Adipocyte (in vitro differentiated cells): ENCODE data around the gene EML6.

Source experiments
- DNase-seq: peaks from one replicate; pipeline ENCODE4 v3.0.0-alpha.2; 2015; ENCODE audit warnings: low read depth
- H3K27me3 ChIP-seq: replicated peaks from 2 replicates; pipeline ENCODE4 v1.7.0; 2013; ENCODE audit warnings: mild to moderate bottlenecking, low read length, moderate library complexity; ENCODE audit not compliant: control insufficient read depth, insufficient read depth
- H3K36me3 ChIP-seq: 2 replicates; pipeline ENCODE4 v1.7.0; 2013; ENCODE audit warnings: low read length, mild to moderate bottlenecking, moderate library complexity; ENCODE audit not compliant: control insufficient read depth, insufficient read depth, severe bottlenecking
- H3K4me1 ChIP-seq: 2 replicates; pipeline ENCODE4 v1.7.0; 2013; ENCODE audit warnings: mild to moderate bottlenecking, low read length, moderate library complexity; ENCODE audit not compliant: control insufficient read depth, insufficient read depth
- H3K4me3 ChIP-seq: 2 replicates; pipeline ENCODE4 v1.7.0; 2013; ENCODE audit warnings: mild to moderate bottlenecking, low read length, moderate library complexity
- H3K9ac ChIP-seq: 2 replicates; pipeline ENCODE4 v1.7.0; 2013; ENCODE audit warnings: mild to moderate bottlenecking, low read length, moderate library complexity
- H3K9me3 ChIP-seq: 2 replicates; pipeline ENCODE4 v1.7.0; 2013; ENCODE audit warnings: mild to moderate bottlenecking, low read length, moderate library complexity; ENCODE audit not compliant: control insufficient read depth

Gene EML6

GRCh38 chr2:54964816-54965215, 241.4 kb downstream of the EML6 start:
- peaks cover 22% of the 10 kb centered on the region for H3K36me3 ChIP-seq
- DNase-seq: no peak
- H3K27me3 ChIP-seq: no peaks in the 10 kb centered on the region
- H3K9ac ChIP-seq: no peak overlapping the region
- peaks cover 12% of the 10 kb centered on the region for H3K4me1 ChIP-seq
- no peak overlapping the region for H3K4me3 ChIP-seq
- H3K9me3 ChIP-seq: no peaks in the 10 kb centered on the region

- peaks cover 15% of the 10 kb centered on the region for H3K4me1 ChIP-seq
- peaks cover 28% of the 10 kb centered on the region for H3K36me3 ChIP-seq
- no peaks in the 10 kb centered on the region for H3K9me3 ChIP-seq
- no peak overlapping the region for H3K4me3 ChIP-seq
- no peak for DNase-seq
- H3K9ac ChIP-seq: no peak overlapping the region
- H3K27me3 ChIP-seq: no peaks in the 10 kb centered on the region
Observed at GRCh38 chr2:54965425-54965824, 242.0 kb downstream of the EML6 start.

- no peak overlapping the region for H3K9ac ChIP-seq
- H3K36me3 ChIP-seq: peaks cover 37% of the 10 kb centered on the region
- no peak for DNase-seq
- peaks cover 17% of the 10 kb centered on the region for H3K4me1 ChIP-seq
- no peaks in the 10 kb centered on the region for H3K9me3 ChIP-seq
- H3K4me3 ChIP-seq: no peak overlapping the region
- H3K27me3 ChIP-seq: no peaks in the 10 kb centered on the region
Observed at GRCh38 chr2:54966165-54966832, 242.8 kb downstream of the EML6 start.

- Histone ChIP-seq H3K9ac (no peak overlapping the region), H3K36me3 (peaks cover 42% of the 10 kb centered on the region), H3K4me1 (peaks cover 17% of the 10 kb centered on the region), H3K4me3 (no peak overlapping the region), H3K27me3 (no peaks in the 10 kb centered on the region), H3K9me3 (no peaks in the 10 kb centered on the region)
- no peak for DNase-seq
Observed at GRCh38 chr2:54966837-54967236, 243.4 kb downstream of the EML6 start.

- no peak for DNase-seq
- H3K36me3 ChIP-seq: peaks cover 47% of the 10 kb centered on the region
Observed at GRCh38 chr2:54967269-54967668, 243.8 kb downstream of the EML6 start.

GRCh38 chr2:54967759-54968365, 244.4 kb downstream of the EML6 start:
- Histone ChIP-seq H3K4me3 (no peak overlapping the region), H3K27me3 (no peaks in the 10 kb centered on the region), H3K36me3 (peaks cover 53% of the 10 kb centered on the region), H3K4me1 (peaks cover 21% of the 10 kb centered on the region), H3K9me3 (no peaks in the 10 kb centered on the region), H3K9ac (no peak overlapping the region)
- DNase-seq: no peak

More at GRCh38 chr2:54967269-54967668, 243.8 kb downstream of the EML6 start:
- H3K27me3 ChIP-seq: no peaks in the 10 kb centered on the region
- H3K9ac ChIP-seq: no peak overlapping the region
- no peaks in the 10 kb centered on the region for H3K9me3 ChIP-seq
- H3K4me1 ChIP-seq: peaks cover 17% of the 10 kb centered on the region
- H3K4me3 ChIP-seq: no peak overlapping the region

- DNase-seq: no peak
- Histone ChIP-seq H3K36me3 (peaks cover 61% of the 10 kb centered on the region), H3K9ac (no peak overlapping the region), H3K4me3 (no peak overlapping the region), H3K27me3 (no peaks in the 10 kb centered on the region), H3K9me3 (no peaks in the 10 kb centered on the region), H3K4me1 (peaks cover 26% of the 10 kb centered on the region)
Observed at GRCh38 chr2:54968561-54969218, 245.2 kb downstream of the EML6 start.

GRCh38 chr2:54969295-54969939, 246.0 kb downstream of the EML6 start:
- Histone ChIP-seq H3K4me3 (no peak overlapping the region), H3K9me3 (no peaks in the 10 kb centered on the region), H3K27me3 (no peaks in the 10 kb centered on the region), H3K36me3 (peaks cover 68% of the 10 kb centered on the region), H3K9ac (no peak overlapping the region), H3K4me1 (peaks cover 25% of the 10 kb centered on the region)
- no peak for DNase-seq

GRCh38 chr2:54969940-54970338, 246.5 kb downstream of the EML6 start:
- Histone ChIP-seq H3K9me3 (no peaks in the 10 kb centered on the region), H3K4me3 (no peak overlapping the region), H3K9ac (no peak overlapping the region), H3K27me3 (no peaks in the 10 kb centered on the region), H3K4me1 (peaks cover 28% of the 10 kb centered on the region), H3K36me3 (peaks cover 73% of the 10 kb centered on the region)
- DNase-seq: no peak

- Histone ChIP-seq H3K9ac (no peak overlapping the region), H3K9me3 (no peaks in the 10 kb centered on the region), H3K4me3 (no peak overlapping the region), H3K27me3 (no peaks in the 10 kb centered on the region), H3K4me1 (peaks cover 62% of the 10 kb centered on the region), H3K36me3 (peaks cover 74% of the 10 kb centered on the region)
- no peak for DNase-seq
Observed at GRCh38 chr2:54975175-54975574, 251.7 kb downstream of the EML6 start.
